Common myeloid progenitor, CD34-positive (primary cell): Measurements from ENCODE around the gene UQCR10. TPM values are rescaled to one million over a fixed set of nuclear protein-coding genes. Genes with fewer than 3 reads are reported as not detected.

Experiments used
- CTCF ChIA-PET: fragments of 350-600 bp; sonication (Branson Sonifier 250); formaldehyde crosslinking; loops from one replicate; lab custom pipeline; 2021; ENCODE audit warnings: antibody characterized with exemption; lab: Charles Lee
- POLR2A ChIA-PET: fragments of 350-600 bp; sonication (Branson Sonifier 250); formaldehyde crosslinking; loops from one replicate; lab custom pipeline; 2021; ENCODE audit warnings: antibody characterized with exemption; lab: Charles Lee
- DNase-seq, 3 donors: peaks; one replicate each; pipeline versions ENCODE4 v3.0.0 to v3.0.0-alpha.2; 2013
- H3K27ac ChIP-seq, 2 experiments: 1 replicate in 1 of 2; 2 replicates in 1 of 2; pipeline ENCODE4 v1.7.0; 2013; ENCODE audit warnings: inconsistent platforms in 2 of 2, low read length in 2 of 2, mild to moderate bottlenecking in 2 of 2, low read depth in 1 of 2, moderate library complexity in 1 of 2; ENCODE audit not compliant: severe bottlenecking in 2 of 2, insufficient read depth in 1 of 2, poor library complexity in 1 of 2
- H3K27me3 ChIP-seq, 5 experiments: replicated peaks in 2 of 5; 1 replicate in 3 of 5; 2 replicates in 2 of 5; pipeline versions ENCODE4 v1.6.1 to v1.7.0; 2013; ENCODE audit warnings: low read length in 4 of 5, mild to moderate bottlenecking in 2 of 5, moderate library complexity in 2 of 5, inconsistent platforms in 1 of 5; ENCODE audit not compliant: insufficient read depth in 5 of 5, control insufficient read depth in 4 of 5
- H3K36me3 ChIP-seq, 4 experiments: 1 replicate in 2 of 4; 2 replicates in 2 of 4; pipeline versions ENCODE4 v1.6.1 to v1.7.0; 2013; ENCODE audit warnings: low read length in 3 of 4, control low read depth in 1 of 4, mild to moderate bottlenecking in 1 of 4; ENCODE audit not compliant: control insufficient read depth in 4 of 4, insufficient read depth in 4 of 4
- H3K4me1 ChIP-seq, 4 experiments: 1 replicate in 3 of 4; 2 replicates in 1 of 4; pipeline versions ENCODE4 v1.6.1 to v1.7.1; 2013; ENCODE audit warnings: low read length in 3 of 4, mild to moderate bottlenecking in 3 of 4, control low read depth in 1 of 4, inconsistent platforms in 1 of 4, moderate library complexity in 1 of 4; ENCODE audit not compliant: control insufficient read depth in 4 of 4, insufficient read depth in 4 of 4; ENCODE audit errors: control extremely low read depth in 1 of 4
- H3K4me3 ChIP-seq, 7 experiments: 1 replicate in 4 of 7; 2 replicates in 3 of 7; pipeline versions ENCODE4 v1.5.1 to v1.7.0; 2013; ENCODE audit warnings: mild to moderate bottlenecking in 7 of 7, low read length in 6 of 7, moderate library complexity in 6 of 7, inconsistent platforms in 2 of 7, low read depth in 2 of 7, control low read depth in 1 of 7; ENCODE audit not compliant: insufficient read depth in 4 of 7, control insufficient read depth in 1 of 7; ENCODE audit errors: extremely low read depth in 1 of 7
- H3K9me3 ChIP-seq, 5 experiments: 1 replicate in 4 of 5; 2 replicates in 1 of 5; pipeline versions ENCODE4 v1.6.1 to v1.7.1; 2013; ENCODE audit warnings: low read length in 4 of 5, mild to moderate bottlenecking in 2 of 5, inconsistent platforms in 1 of 5, low read depth in 1 of 5, moderate library complexity in 1 of 5; ENCODE audit not compliant: control insufficient read depth in 4 of 5, insufficient read depth in 2 of 5; ENCODE audit errors: control extremely low read depth in 1 of 5
- WGBS: methylation state at CpG from one replicate; pipeline ENCODE4 v1.1.5; 2013; ENCODE audit not compliant: insufficient coverage; 5-methylcytosine and 5-hydroxymethylcytosine counted together
- polyA plus RNA-seq: library from polyadenylated mRNA; unstranded; fragments of 120-200 nt; gene quantifications from one replicate; pipeline ENCODE4 v1.2.1, GENCODE V29; 2013

UQCR10 gene
- polyA plus RNA-seq: 47.0 TPM

DNA sequence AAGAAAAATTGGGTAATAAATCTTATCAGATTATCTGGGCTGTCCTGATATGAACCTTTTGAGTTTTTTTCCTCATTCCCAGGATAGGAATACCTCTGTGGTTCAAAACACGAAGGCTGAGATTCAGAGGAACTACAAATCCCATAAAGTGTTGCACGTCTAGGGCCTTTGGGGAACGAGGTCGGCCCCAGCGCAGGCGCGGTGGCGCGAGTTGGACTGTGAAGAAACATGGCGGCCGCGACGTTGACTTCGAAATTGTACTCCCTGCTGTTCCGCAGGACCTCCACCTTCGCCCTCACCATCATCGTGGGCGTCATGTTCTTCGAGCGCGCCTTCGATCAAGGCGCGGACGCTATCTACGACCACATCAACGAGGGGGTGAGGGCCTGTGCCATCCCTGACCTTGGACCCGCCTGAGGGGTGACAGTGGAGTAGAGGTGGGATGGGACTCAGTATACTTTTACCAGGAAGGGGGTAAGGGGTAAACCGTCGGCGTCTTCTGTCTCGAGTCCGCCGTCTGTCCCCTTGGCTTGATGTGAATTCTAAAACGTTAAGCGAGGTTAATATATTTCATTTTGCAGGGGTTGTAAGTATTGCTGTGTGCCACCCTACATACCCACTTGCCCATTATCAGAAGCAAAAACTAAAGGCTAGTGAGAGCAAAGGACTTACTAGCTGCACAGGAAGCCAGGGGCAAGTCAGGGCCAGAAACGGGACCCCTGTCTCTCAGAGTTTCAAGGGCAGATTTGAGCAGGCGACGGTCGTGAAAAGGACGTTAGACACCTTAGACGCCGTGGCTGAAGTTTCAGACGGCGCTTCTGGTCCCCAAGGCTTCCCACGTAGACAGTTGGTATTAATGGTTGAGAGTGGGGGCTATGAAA lies at the start of gene UQCR10:
TSS of gene UQCR10 (plus strand) at position 199 of the 881 bp plus-strand sequence. CDS start at position 229, 30 bp downstream.
- peaks cover 0 to 28% (median 21%) of the 10 kb centered on the region in 4 experiments for H3K4me1 ChIP-seq
- CTCF ChIA-PET: interaction anchor here (0.7 kb wide), 1 partner anchor 236 kb away, joined by 3 read pairs; no protein-coding TSS in a partner anchor
- POLR2A ChIA-PET: interaction anchor here (1.7 kb wide), 1 partner anchor 34 kb away, joined by 6 read pairs; no protein-coding TSS in a partner anchor
- under 1% methylated on average over 20 of the region's 46 CpGs for WGBS
- no peaks in the 10 kb centered on the region for H3K27me3 ChIP-seq
- peak within 1 kb of the TSS; percentile 82 to 91 for H3K27ac ChIP-seq
- no peaks in the 10 kb centered on the region for H3K9me3 ChIP-seq
- peak within 1 kb of the TSS; percentile 85 to 97 (median 95) for H3K4me3 ChIP-seq
- H3K36me3 ChIP-seq: peaks cover 0 to 15% (median 13%) of the 10 kb centered on the region in 4 experiments
- peak; percentile 93 to 95 (median 93) for DNase-seq

- H3K4me1 ChIP-seq: peaks cover 0 to 14% (median 4%) of the 10 kb centered on the region in 4 experiments
- CTCF ChIA-PET: interaction anchor here (0.6 to 2.2 kb wide), 4 partner anchors 9 to 285 kb away, joined by 3 to 12 read pairs (median 3); no protein-coding TSS in a partner anchor
- no peaks in the 10 kb centered on the region for H3K36me3 ChIP-seq
- no peaks in the 10 kb centered on the region for H3K9me3 ChIP-seq
- no peak overlapping the region for H3K4me3 ChIP-seq
- no peak overlapping the region for H3K27ac ChIP-seq
- DNase-seq: no peak
- POLR2A ChIA-PET: interaction anchor here (0.6 kb wide), 1 partner anchor 56 kb away, joined by 5 read pairs; no protein-coding TSS in a partner anchor
- 87% methylated on average over 3 of the region's 11 CpGs for WGBS
- peaks cover 0 to 72% (median 22%) of the 10 kb centered on the region in 5 experiments for H3K27me3 ChIP-seq
Measured at GRCh38 chr22:29717789-29718188, 49.4 kb upstream of the UQCR10 start.

- peaks cover 0 to 81% (median 26%) of the 10 kb centered on the region in 5 experiments for H3K27me3 ChIP-seq
- H3K36me3 ChIP-seq: no peaks in the 10 kb centered on the region
- POLR2A ChIA-PET: no interaction called here
- CTCF ChIA-PET: interaction anchor here (1.0 to 2.2 kb wide), 3 partner anchors 8 to 26 kb away, joined by 3 to 12 read pairs (median 3); no protein-coding TSS in a partner anchor
- no peaks in the 10 kb centered on the region for H3K9me3 ChIP-seq
- no peak overlapping the region for H3K27ac ChIP-seq
- DNase-seq: no peak
- peak overlapping the region in 1 of 7 experiments; percentile 28 for H3K4me3 ChIP-seq
- 49% methylated on average over 9 of the region's 24 CpGs for WGBS
- peaks cover 0 to 14% (median 4%) of the 10 kb centered on the region in 4 experiments for H3K4me1 ChIP-seq
Measured at GRCh38 chr22:29718949-29719898, 47.9 kb upstream of the UQCR10 start.

GRCh38 chr22:29719899-29720645 lies 47.1 kb upstream of the UQCR10 start, which contains the start of gene CABP7:
CABP7 (plus strand) TSS chr22:29720003; CDS start chr22:29720425, 422 bp downstream.
- H3K4me3 ChIP-seq: peak within 1 kb of the TSS in 4 of 7 experiments; percentile 16 to 55 (median 27)
- H3K27me3 ChIP-seq: peaks cover 0 to 73% (median 26%) of the 10 kb centered on the region in 5 experiments
- ChIA-PET POLR2A (no interaction called here), CTCF (interaction anchor here (1.4 kb wide), 1 partner anchor 19 kb away, joined by 3 read pairs; no protein-coding TSS in a partner anchor)
- H3K4me1 ChIP-seq: peaks cover 0 to 14% (median 4%) of the 10 kb centered on the region in 4 experiments
- H3K36me3 ChIP-seq: no peaks in the 10 kb centered on the region
- H3K27ac ChIP-seq: no peak within 1 kb of the TSS
- under 1% methylated on average over 79 of the region's 115 CpGs for WGBS
- DNase-seq: no peak
- no peaks in the 10 kb centered on the region for H3K9me3 ChIP-seq

DNA sequence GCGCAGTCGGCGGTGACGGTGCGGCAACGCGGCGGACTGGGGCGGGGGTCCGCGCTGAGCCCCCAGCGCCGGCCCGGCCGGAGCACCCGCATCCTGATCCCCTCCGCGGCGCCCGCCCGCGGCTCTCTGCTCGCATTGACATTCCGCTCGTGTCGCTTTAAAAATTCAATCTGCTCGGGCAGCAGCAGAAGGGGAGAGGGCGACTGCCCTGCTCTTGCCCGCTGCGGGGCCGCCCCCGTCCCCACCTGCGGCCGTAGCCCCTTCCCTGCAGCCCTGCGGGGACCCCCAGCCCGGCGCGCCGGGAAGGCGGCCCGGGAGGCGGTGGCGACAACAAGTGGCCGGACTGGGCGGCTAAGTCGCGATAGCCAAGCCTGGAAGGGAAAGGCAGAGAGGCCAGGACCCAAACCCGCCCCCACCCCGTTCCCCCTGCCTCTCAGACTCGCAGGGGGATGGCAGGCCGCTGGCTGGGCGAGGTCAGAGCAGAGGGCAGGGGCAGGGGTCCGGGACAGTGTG lies 46.3 kb upstream of the UQCR10 start:
- POLR2A ChIA-PET: no interaction called here
- CTCF ChIA-PET: no interaction called here
- no peak for DNase-seq
- peaks cover 0 to 14% (median 4%) of the 10 kb centered on the region in 4 experiments for H3K4me1 ChIP-seq
- no peak overlapping the region for H3K27ac ChIP-seq
- H3K9me3 ChIP-seq: no peaks in the 10 kb centered on the region
- 5% methylated on average over 31 of the region's 53 CpGs for WGBS
- peak overlapping the region in 2 of 7 experiments; percentile 10 to 26 for H3K4me3 ChIP-seq
- peaks cover 0 to 74% (median 26%) of the 10 kb centered on the region in 5 experiments for H3K27me3 ChIP-seq
- H3K36me3 ChIP-seq: no peaks in the 10 kb centered on the region

DNA sequence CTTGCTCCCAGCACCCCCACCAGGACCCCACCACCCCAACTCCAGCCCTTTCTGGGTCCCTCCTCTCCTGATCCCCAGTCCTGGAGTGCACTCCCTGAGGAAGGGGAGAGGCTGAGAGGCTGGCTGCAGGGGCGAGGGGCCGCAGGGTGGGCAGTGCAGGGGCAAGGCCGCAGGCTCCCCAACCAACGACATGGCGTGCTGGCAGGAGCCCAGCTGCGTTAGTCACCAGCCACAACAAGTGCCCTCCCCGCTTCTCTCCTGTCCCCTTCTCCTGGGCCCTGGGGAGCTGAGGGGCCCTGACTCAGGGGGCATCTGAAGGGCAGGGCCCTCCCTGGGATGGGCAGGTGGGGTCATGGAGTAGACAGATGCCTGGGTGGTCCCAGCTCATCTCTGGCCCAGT lies 45.0 kb upstream of the UQCR10 start:
- Histone ChIP-seq H3K27ac (no peak overlapping the region), H3K9me3 (no peaks in the 10 kb centered on the region), H3K36me3 (no peaks in the 10 kb centered on the region), H3K27me3 (peaks cover 0 to 76% (median 24%) of the 10 kb centered on the region in 5 experiments), H3K4me3 (no peak overlapping the region), H3K4me1 (peaks cover 0 to 14% (median 4%) of the 10 kb centered on the region in 4 experiments)
- POLR2A ChIA-PET: no interaction called here
- CTCF ChIA-PET: interaction anchor here (1.0 kb wide), 1 partner anchor 44 kb away, joined by 3 read pairs; no protein-coding TSS in a partner anchor
- no peak for DNase-seq
- WGBS: 78% methylated on average over 5 of the region's 7 CpGs
